SW480 (cell line): Measurements from ENCODE around the gene ASPDH.
A peak's percentile ranks its signal among the peaks of the same experiment; 100 is the strongest.

Experiments used
- DNase-seq: peaks from one replicate; pipeline ENCODE4 v3.0.0-alpha.2; 2016; ENCODE audit warnings: low spot score

The ASPDH gene

DNA sequence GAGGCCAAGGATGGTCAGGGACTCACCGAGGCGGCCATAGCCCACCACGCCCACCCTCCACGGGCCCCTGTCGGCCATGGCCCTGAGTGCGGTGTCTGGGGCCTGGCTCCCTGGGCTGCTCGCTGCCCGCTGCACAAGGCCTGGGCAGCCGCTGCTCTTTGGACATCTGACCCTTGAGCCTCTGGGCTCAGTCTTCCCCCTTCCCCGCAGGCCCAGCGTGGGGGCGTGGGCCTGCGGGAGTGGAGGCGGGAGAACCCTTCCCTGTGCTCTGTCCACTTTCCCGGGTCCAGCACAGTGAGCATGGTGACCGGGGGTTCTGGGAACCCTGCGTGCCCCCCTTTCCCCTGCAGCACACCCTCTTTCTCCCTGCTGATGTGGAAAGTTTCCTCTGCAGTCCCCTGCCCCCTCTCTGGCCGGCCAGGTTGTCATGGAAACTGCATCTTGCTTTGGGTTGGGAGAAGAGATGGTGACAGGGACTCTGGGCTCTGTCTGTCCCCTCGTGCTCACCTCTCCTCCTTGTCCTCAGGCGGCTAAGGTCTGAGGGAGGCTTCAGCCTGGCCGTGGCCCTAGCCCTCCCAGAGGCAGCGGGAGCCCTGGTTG is at the start of gene ASPDH:
TSS of gene ASPDH (minus strand) at position 168 of the 600 bp plus-strand sequence. CDS start at position 78, 90 bp downstream.
- no peak for DNase-seq

GRCh38 chr19:50562996-50563395 is 49.3 kb upstream of the ASPDH start:
- no peak for DNase-seq

- DNase-seq: no peak
Observed at GRCh38 chr19:50562329-50562728, 48.6 kb upstream of the ASPDH start.

DNA sequence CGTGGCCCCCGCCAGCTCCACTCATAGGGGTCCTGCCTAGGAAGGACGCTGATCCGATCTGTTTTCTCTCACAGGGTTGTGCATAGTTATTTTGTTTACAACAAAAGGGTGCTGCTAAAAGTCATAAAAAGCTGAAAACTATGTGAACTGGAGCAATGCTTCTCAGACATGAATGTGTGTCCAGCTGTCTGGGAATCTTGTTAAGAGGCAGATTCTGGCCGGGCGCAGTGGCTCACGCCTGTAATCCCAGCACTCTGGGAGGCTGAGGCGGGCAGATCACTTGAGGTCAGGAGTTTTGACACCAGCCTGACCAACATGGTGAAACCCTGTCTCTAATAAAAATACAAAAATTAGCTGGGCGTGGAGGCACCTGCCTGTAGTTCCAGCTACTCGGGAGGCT is 45.9 kb upstream of the ASPDH start:
- DNase-seq: no peak

DNA sequence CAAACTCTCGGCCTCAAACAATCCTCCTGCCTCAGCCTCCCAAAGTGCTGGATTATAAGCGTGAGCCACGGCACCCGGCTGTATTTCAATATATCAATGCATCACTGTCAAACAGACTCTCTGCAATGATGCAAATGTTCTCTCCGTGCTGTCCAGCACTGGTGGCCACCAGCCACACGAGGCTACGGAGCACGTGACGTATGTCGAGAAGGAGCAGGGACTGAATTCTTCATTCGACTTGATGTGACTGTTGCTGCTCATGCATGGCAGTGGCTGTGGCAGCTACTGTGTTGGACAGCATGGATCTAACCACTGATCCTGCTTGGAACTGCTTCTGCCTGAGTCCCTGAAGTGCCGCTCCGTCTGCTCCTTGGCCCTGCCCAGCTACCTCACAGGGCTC is 44.7 kb upstream of the ASPDH start:
- no peak for DNase-seq

DNA sequence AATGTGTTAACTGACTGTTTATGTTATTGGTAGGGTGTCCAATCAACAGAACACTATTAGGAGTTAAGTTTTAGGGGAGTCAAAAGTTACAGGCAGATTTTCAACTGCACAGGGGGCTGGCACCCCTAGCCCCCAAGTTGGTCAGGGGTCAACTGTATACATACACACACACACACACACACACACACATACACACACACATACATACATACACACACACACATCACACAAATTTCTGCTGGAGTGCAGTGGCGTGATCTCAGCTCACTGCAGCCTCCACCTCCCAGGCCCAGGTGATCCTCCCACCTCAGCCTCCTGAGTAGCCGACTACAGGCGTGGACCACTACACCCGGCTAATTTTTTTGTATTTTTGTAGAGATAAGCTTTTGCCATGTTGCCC is 44.3 kb upstream of the ASPDH start:
- DNase-seq: no peak

GRCh38 chr19:50557009-50557613 is 43.4 kb upstream of the ASPDH start:
- no peak for DNase-seq

DNA sequence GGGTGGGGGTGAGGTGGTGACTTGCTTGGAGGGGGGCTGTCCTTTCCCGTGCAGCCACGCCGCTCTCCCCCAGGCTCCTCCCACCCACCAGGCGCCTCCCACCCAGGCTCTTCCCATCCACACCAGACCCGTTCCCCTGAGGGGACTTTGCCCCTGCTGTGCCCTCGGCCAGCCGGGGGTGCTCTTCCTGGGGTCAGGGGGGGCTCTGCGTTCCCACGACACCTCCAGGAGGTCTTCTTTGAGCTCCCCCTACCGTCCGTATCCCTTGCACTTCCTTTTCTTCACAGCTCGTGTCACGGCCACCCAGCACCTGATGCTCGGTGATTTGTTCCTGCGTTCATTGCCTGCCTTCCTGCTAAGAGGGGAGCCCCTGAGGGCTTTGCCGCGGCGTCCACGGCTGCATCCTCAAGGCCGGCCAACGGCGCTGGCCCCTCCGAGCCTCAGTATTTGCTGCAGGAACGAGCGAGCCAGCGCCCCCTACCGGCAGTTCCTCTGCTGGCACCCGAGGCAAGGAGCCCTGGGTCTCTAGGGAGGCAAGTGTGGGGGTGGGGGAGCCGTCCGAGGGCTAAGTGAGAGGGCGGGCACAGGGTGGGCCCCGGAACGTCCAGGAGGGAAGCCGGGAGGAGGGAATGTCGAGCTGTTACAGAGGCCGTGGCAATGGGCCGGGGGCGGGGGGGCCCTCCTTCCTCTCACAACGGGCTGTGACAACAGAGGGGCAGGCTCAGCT is 42.7 kb upstream of the ASPDH start:
- peak; percentile 76 for DNase-seq

GRCh38 chr19:50555450-50556281 is 42.0 kb upstream of the ASPDH start:
- peak; percentile 42 for DNase-seq

GRCh38 chr19:50555033-50555432 is 41.3 kb upstream of the ASPDH start:
- DNase-seq: no peak

DNA sequence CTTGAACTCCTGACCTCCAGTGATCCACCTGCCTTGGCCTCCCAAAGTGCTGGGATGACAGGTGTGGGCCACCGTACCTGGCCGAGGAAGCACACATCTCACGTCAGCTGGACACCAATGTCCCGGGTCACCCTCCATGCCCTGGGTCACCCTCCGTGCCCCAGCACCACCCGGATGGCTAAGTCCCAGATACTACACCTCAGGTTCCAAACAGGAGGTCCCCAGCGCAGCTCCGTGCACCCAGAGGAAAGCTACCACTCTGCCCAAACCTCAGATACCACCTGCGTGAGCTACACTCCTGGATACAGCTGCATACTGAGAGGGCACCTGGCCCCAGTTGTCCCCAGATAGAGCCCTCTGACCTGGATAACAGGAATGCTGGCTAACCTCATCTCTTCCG is 40.5 kb upstream of the ASPDH start:
- no peak for DNase-seq

GRCh38 chr19:50553134-50553703 is 39.5 kb upstream of the ASPDH start:
- DNase-seq: no peak

- DNase-seq: no peak
Observed at GRCh38 chr19:50552540-50552939, 38.8 kb upstream of the ASPDH start.

DNA sequence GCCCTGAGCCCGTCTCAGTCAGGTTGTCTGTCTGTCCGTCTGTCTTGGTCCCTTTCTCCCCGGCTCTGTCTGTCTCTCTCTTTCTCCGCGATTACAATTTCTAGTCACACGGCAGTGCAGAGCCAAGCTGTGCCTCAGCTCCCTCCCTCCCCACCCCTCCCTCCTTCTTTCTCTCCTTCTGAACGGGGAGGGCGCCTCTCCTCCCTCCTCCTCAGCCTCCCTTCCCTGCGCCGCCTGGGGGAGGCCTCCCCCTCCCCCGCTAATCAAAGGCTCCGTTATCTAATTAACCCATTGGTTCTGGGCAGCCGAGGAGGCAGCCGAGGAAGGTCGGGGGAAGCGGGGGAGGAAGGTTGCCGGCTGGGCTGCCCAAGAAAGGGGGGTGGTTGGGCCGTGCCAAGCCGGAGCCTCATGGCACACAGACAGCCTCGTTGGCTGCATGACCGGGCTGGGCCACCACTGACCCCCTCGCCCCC is 38.0 kb upstream of the ASPDH start:
- DNase-seq: no peak

GRCh38 chr19:50551034-50551714 is 37.5 kb upstream of the ASPDH start:
- DNase-seq: no peak

DNA sequence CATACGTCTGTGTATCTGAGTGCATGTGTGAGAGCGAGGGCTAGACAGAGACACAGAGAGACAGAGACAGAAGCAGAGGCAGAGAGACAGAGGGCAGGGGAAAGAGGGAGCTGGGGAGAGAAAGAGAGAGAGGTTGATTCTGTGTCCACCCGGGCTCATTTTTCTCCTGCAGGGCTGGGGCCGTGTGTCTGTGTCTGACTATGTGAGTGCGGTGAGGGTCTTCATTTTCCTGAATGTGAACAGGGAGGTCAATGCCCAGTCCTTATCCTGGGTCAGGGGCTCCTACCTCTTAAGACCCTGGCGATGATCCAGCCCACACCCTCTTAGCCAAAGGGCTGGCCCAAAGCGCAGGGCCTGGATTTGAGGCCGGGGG is 36.9 kb upstream of the ASPDH start:
- no peak for DNase-seq

GRCh38 chr19:50549927-50550593 is 36.3 kb upstream of the ASPDH start:
- no peak for DNase-seq

- no peak for DNase-seq
Observed at GRCh38 chr19:50549059-50549926, 35.6 kb upstream of the ASPDH start.

GRCh38 chr19:50548191-50549058 is 34.7 kb upstream of the ASPDH start:
- DNase-seq: no peak
